GM12892 (cell line): Measurements from ENCODE around the gene ST6GALNAC2.

Source experiments
- DNase-seq: peaks from one replicate; pipeline ENCODE4 v3.0.0; 2011; ENCODE audit not compliant: insufficient read length
- FAIRE-seq: peaks from 2 replicates; lab custom pipeline; 2011; peaks lifted over from hg19 to GRCh38; lab: Jason Lieb, UNC
- POLR2A ChIP-seq: IDR thresholded peaks from 2 replicates; pipeline ENCODE4 v1.6.1; 2011; ENCODE audit warnings: low read depth, low read length, control low read depth
- POLR2AphosphoS5 ChIP-seq: IDR thresholded peaks from 2 replicates; pipeline ENCODE4 v1.6.1; 2011; ENCODE audit warnings: low read depth, low read length, control low read depth
- TAF1 ChIP-seq: IDR thresholded peaks from 2 replicates; pipeline ENCODE4 v1.6.1; 2011; ENCODE audit warnings: low read depth, mild to moderate bottlenecking, control low read depth, low read length, borderline replicate concordance

ST6GALNAC2 gene

GRCh38 chr17:76548378-76549214, 37.1 kb downstream of the ST6GALNAC2 start:
- TF ChIP-seq POLR2A (no peak), TAF1 (no peak), POLR2AphosphoS5 (no peak)
- FAIRE-seq = no peak

DNA sequence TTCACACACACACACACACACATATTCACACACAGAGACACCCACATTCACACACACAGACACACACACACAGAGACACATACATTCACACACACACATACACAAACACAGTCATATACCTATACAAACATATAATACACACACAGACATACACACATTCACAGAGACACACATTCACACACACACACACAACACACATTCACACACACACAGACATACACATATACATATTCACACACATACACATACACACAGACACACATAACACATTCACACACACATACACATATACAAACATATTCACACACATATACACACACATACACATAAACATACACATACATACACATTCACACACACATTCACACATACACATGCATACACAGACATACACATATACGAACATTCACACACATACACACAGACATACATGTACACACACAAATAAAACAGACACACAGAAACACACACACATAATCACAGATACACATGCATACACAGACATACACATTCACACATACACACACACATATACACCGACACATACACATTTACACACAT, 37.9 kb downstream of the ST6GALNAC2 start:
- FAIRE-seq = no peak
- no peak for TF ChIP-seq POLR2AphosphoS5
- no peak for TF ChIP-seq POLR2A
- no peak for TF ChIP-seq TAF1
- no peak for DNase-seq

More at GRCh38 chr17:76548378-76549214, 37.1 kb downstream of the ST6GALNAC2 start:
- no peak for DNase-seq

- DNase-seq = peak; percentile 59
- TF ChIP-seq TAF1 (no peak), POLR2AphosphoS5 (no peak), POLR2A (no peak)
- peak; percentile 73 for FAIRE-seq
Observed at GRCh38 chr17:76547183-76547641, 38.4 kb downstream of the ST6GALNAC2 start.

DNA sequence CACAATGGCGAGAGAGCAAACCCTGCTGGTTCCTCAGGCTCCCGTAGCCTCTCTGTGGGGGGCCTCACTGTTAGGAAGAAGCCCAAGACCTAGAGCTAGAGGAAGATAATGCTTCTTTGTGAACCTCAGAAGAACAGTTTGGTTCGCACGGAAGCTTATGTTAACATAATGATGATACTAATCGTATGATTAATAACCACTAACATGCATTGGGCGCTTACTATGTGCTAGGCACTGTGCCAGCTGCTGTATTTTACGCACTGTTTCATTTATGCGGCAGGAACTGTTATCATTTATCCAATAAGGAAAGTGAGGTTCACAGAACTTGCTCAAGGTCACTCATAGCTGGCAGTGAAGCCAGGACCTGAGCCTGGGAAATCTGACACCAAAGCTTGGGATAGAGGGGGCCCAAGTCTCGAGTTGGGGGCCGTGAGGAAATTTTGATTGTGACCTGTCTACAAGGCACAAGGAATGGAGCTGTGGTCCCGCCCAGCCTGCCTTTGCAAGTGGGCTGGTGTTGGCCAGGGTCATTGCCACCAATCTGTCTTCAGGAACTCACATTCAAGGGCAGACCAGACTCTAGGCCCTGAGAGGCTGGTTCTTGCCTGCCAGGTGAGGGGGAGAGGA, 39.0 kb downstream of the ST6GALNAC2 start:
- DNase-seq (no peak), FAIRE-seq (no peak)
- no peak for TF ChIP-seq TAF1
- no peak for TF ChIP-seq POLR2A
- no peak for TF ChIP-seq POLR2AphosphoS5

DNA sequence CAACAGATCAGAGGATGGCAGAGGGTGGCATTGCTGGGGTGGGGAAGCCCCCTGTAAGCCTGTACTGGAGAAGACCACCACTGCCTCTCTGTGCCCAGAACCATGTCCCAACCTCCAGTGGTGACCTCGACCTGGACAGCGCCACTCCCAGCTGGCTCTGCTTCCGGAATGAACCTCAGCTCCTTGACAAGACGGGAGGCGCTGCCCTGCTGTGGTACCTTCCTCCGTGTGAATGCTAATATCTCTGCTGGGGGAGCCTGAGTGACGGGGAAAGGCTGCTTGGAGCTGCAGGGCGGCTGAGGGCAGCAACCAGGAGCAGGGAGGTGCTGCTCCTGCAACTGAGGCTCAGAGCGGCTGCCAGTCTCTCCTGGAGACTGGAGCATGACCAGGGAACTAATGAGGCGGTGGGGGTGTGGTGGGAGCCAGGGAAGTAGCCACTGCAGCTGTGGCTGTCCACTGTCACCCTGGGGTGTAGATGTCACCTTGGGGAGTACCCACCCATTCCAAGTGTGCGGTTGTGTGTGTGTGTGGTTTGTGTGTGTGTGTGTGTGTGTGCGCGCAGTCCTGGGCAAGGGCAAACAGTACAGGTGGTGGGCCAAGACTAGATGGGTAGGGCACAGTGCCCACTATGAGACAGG, 39.6 kb downstream of the ST6GALNAC2 start:
- FAIRE-seq (no peak), DNase-seq (no peak)
- TF ChIP-seq POLR2A (no peak), POLR2AphosphoS5 (no peak), TAF1 (no peak)

GRCh38 chr17:76544546-76545365, 40.9 kb downstream of the ST6GALNAC2 start:
- no peak for TF ChIP-seq POLR2A
- no peak for TF ChIP-seq POLR2AphosphoS5
- no peak for TF ChIP-seq TAF1

DNA sequence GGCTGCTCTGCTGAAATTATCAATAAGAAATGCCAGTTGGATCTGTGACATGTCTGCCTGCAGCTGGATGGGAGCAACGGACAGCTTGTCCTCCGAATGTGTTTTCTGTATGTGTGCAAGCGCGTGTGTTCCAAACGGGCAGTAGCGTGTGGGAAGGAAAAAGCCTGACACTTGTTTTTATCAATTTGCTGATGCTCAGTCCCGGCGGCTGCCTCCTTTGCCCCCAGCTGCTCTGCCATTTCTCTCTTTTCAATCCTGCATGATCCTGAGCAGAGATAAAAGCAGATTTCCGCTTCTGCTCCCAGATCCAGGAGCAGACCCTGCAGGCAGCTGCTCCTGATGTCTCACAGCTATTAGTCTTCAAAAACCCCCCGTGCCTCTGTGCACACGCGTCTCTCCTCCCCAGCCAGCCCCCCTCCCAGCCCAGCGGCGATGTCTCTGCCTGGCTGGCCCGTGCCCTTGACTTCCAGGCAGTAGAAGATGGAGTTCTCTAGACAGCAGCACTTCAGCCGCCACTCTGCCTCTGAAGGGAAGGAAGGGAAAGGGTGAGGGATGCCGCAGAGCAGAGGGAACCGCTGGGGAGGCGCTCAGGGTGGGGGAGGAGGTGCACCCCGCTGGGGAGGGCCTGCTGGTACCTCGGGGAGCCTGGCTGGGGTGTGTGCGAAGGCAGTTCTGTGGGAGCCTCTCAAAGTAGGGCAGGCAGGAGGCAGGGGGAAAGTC, 41.7 kb downstream of the ST6GALNAC2 start:
- DNase-seq (no peak), FAIRE-seq (no peak)
- TF ChIP-seq POLR2AphosphoS5 (no peak), POLR2A (no peak), TAF1 (no peak)

More at GRCh38 chr17:76544546-76545365, 40.9 kb downstream of the ST6GALNAC2 start:
- no peak for FAIRE-seq
- DNase-seq = no peak

DNA sequence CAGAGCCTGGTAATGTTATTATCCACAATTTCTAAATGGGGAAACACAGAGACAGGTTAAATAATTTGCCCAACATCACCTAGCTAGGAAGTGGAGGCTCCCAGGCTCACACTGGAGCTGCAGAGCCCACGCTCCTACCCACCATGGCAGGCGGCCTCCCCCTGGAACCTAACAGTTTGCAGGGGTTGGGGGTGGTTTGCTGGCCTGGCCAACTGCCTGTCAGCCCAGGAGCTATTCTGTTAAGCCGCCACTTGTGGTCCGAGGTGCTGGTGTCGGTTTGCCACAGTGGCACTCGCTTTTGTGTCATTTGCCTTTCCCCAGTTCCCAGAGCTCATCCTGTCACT, 42.2 kb downstream of the ST6GALNAC2 start:
- no peak for TF ChIP-seq POLR2A
- TF ChIP-seq TAF1 = no peak
- no peak for TF ChIP-seq POLR2AphosphoS5
- FAIRE-seq (no peak), DNase-seq (no peak)

- DNase-seq (no peak), FAIRE-seq (no peak)
- TF ChIP-seq POLR2A (no peak), TAF1 (no peak), POLR2AphosphoS5 (no peak)
Observed at GRCh38 chr17:76542984-76543383, 42.7 kb downstream of the ST6GALNAC2 start.

- no peak for FAIRE-seq
- TF ChIP-seq TAF1 = no peak
Observed at GRCh38 chr17:76542566-76542971, 43.1 kb downstream of the ST6GALNAC2 start.

More at GRCh38 chr17:76542566-76542971, 43.1 kb downstream of the ST6GALNAC2 start:
- no peak for DNase-seq
